Inferior parietal cortex (tissue), 1 donor: ENCODE data around the gene DDX1.

ENCODE experiments used
- DNase-seq: peaks from one replicate; pipeline ENCODE4 v3.0.0-alpha.2; 2016; ENCODE audit errors: extremely low spot score

Gene DDX1

DNA sequence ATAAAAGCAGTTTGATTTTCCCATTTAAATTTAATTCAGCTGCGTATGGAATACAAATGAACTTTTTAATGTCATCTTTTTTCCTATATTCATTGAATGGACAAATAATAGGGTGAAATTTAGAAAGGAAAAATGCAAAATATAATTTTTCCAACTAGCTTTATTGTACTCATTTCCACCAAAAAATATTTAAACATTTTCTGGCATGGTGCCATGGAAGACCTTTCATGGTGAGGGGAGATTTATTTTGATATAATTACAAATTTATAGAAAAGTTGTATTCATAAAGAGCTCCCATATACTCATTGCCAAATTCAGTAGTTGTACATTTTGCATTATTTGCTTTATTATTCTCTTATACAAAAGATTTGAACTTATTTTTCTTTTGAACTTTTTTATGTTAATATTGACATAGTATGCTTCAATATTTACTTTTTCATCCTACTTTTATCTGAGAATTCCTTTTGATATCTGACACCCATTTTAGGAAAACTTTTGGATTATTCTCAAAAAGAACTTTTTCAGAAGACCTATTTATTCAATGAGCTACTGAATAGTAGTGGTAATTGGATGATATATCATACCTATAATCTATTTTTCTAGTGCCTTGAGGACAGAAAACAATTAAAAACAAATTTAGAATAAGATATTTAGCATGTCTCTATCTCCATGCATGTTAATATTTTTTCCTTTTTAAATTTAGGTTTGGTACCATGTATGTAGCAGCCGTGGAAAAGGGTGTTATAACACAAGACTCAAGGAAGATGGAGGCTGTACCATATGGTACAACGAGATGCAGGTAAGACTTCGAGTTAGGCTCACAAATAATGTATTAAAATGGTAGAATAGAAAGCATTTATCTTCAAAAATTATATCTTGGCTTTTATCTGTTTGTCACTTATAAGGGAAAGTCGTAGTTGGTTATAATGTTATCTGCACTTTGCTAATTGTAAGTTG, 37.5 kb downstream of the DDX1 start:
- no peak for DNase-seq

DNA sequence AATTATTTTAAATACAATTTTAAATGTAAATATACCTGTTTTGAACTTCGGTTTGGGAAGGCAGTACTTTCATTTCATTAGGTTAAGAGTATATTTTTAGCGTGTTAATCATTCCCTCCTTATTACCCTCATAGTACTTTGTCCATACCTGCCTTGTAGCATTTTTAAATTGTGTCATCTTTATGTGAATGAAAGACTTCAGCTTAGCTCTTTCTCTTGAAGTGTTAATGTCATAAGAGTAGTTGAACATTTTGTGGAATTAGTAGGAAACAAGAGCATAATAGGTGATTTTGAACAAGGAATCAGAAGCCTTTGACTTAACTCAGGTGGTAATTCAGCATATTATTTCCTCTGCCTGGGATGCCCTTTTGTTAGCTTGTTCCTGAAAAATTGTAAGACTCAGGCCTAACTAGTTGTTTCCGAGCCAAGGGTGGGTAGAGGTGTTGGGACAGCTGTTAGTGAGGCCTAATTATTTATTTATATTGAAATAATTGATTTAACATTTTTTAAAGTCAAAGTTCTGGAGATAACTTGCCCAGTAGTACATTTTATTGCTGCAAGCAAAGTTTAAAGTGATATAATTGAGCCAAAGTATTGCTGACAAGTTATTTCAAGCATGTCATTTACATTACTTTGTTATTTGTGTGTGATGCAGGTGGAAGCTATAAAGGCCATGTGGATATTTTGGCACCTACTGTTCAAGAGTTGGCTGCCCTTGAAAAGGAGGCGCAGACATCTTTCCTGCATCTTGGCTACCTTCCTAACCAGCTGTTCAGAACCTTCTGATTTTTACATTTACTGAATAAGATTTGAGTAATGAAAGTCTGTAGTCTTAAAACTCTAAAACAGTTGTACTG, 38.7 kb downstream of the DDX1 start:
- no peak for DNase-seq

DNA sequence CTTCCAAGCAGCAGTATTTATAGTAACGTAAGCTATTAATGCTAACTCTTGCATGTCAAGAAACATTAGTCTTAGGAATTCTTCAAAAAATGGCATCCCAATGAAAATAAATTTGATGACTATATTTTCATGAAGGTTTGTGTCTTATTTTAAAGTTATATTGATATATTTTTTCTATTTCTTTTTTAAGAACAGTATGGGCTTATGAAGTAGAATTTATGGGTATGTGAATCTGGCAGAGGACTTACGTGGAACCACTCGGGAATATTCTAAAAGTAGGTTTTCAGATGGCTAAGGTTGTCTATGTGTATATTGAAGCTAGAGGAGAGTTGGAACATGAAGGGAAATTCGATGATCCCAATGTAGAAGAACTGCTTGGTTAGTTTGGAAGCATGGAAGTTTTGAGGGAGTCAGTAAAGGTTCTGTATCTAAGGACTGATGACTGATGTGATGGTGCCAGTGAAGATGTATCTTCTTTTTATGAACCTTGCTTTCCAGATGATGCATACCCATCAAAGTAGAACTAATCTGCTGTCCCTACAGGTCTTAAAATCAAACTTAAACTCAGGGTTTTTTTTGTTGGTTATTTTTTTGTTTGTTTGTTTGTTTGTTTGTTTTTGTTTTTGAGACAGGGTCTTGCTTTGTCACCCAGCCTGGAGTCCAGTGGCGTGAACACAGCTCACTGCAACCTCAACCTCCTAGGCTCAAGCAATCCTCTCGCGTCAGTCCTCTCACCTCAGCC, 39.5 kb downstream of the DDX1 start:
- DNase-seq, result no peak

DNA sequence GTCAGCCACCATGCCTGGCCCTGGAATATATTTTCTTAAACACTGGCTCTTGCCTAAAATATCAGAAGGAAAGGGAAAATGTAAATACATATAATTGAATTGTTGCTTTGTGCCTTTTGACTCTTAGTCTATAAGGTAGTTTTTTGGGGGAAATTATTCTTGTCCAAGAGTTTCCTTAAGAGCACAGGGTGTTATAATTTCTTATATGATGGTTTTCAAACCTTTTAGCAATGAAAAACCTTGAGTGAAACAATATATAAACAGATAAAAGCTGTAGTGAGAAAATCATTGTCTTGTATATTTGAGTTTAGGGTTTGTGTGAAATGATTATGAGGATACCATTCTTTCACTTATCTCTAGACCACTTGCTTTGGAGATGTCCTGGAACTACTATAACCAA, 40.2 kb downstream of the DDX1 start:
- DNase-seq, result no peak

DNA sequence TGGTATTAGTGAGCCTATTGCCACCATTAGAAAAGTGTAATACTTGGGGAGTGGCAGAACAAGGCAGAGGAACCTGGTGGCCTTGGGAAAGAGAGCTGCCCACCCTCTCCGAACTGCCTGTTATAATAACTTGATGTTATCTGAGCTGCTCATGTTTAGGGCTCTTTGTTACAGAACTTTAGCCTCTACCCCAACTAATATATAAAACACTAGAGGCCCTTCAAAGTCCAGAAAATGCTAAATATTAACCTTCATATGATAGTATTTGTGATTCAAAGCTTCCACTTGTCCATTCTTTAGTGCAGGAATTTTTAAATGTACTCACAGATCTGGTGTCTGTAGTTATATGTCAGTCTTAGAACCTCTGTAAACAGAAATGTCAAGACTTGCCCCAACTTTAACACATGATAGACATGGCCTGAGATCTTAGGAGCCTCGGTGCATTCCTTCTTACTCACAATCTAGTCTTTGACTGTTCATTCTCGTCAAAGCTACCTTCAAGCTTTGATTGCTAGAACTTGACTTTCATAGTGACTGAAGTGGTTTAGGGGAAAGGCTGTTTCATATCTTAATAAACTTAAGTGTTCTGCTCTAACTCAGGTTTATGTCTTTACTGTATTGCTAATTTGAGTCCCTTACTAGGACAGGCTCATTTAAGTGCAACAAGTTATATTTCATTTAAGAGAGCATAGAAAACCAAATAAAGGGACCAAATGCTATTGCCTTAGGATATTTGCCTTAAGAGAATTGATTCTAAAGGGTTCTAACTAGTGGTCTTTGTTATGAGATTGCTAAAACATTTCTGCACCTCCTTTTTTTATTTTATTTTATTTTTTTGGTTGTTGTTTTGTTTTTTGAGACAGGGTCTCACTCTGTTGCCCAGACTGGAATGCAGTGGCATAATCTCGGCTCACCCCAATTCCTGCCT, 41.6 kb downstream of the DDX1 start:
- no peak for DNase-seq

DNA sequence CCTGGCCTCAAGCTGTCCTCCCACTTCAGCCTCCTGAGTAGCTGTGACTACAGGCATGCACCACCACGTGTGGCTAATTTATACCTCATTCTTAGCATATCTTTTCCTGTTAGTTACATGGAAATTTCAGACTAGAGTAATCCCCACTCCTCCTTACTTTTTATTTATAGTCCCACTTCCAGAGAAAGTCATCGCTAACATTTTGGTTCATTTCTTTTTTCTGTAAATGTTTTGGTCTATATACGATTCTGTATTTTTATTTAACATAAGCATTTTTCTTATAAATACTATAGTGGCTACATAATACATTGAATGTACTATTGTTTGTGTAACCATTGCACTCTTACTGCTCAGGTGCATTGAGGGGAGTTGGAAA, 42.3 kb downstream of the DDX1 start:
- no peak for DNase-seq

DNA sequence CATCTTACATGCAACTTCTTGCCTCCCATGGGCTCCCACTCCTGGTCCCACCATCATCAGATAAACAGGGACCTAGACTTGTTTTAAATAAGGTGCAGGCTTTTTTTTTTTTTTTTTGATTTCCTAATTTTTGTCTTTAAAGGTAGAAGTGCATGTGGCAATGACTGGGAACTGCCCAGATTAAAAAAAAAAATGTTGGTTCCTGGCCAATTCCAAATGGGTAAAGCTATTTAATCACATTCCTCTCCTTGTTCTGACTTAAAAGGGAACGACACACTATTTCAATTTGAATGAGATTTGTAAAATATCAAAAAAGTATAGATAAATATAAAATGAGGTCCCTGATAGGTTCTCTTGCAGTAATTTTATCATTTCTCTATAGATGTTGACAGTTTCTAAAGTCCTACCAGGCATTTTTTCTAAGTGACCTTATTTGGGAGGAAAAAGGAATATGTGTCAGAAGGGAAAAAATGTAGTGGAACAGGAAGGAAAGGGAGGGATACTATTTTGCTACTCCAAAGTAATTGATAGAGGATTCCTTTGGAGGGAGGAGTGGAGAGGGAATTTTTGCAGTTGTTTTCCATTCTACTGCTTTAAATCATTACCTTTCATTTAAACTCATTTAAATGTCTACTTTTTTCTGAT, 43.3 kb downstream of the DDX1 start:
- DNase-seq, result no peak

DNA sequence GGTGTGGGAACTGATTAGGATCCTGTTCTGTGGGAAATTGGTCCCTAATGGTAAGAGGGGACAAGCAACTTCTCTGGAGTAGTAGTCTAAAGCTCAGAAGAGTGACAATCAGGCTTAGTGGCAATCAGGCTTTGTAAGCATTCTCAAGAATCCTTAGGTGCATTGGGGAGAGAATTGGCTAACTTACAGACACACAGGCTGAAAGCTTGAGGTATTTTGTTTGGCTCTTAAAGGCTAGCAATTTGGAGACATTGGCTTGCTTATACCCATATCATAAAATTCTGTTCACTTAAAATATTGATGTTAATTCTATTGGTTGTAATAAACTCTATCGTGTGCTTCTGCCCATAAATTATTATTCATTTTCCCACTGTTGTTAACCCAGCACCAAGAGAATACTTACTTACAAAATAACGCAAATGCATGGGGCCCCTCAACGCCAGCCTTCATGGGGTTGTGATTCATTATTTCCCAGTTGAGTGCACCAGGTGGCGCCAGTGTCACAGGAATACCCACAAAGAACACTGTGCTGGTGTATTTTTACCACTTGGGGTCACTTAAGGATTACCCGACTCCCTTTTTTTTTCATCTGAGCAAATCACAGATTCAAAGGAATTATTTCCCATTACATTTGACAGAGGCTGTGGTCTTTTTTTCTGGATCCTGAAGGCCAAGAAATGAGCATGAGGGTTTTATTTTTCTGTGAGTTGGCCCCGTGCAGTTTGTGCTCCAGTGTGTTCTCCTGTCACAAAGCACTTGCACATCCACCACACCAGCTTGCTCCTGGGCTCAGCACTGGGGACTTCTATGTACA, 45.5 kb downstream of the DDX1 start:
- peak; percentile 92 for DNase-seq

DNA sequence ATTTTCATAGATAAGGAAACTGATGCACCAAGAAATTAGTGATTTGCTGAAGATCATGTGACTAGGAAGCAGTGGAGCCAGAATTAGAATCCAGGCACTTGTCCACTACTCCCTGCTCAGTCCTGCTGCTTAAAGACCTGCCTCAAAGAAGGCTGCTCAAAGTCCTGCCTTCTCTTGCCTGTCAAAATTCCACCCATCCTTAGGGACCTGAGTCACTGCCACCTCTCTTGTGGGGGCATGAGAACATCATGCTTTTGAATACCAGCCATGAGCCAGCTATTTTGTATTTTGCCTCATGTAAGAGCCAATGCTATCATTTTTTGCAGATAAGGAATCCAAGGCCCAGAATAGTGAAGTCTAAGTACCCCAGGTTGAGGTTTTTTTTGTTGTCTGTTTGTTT, 47.1 kb downstream of the DDX1 start:
- no peak for DNase-seq

DNA sequence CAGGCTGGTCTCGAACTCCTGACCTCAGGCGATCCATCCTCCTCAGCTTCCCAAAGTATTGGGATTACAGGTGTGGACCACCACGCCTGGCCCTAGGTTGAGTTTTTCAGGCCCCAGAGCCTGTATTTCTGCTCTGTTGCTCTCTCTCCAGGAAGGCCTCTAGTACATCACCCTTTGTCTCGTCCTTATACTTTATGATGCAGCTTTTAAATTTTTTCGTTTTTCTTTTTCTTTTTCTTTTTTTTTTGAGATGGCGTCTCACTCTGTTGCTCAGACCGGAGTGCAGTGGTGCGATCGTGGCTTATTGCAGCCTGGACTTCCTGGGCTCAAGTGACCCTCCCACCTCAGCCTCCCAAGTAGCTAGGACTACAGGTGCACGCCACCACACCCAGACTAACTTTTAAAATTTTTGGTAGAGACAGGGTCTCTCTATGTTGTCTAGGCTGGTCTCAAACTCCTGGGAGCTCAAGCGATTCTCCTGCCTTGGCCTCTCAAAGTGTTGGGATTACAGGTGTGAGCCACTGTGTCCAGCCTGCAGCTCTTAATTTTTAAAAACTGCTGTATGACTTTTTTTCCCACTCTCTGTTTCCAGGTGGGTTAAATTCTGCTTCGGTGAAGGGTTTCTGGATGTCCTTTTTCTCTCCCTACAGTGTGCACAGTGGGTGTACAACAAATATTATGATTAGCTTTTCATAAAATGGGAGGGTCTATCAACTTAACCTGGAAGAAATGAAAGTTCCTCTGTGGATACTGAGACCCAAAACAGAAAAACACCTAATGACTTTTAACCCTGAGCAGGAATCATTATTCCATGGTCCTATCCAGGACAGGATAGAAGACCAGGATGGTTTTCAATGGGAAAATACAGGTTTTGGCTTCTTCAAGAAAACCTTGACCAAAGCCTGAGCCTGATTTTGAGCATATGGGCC, 47.9 kb downstream of the DDX1 start:
- DNase-seq, result no peak

DNA sequence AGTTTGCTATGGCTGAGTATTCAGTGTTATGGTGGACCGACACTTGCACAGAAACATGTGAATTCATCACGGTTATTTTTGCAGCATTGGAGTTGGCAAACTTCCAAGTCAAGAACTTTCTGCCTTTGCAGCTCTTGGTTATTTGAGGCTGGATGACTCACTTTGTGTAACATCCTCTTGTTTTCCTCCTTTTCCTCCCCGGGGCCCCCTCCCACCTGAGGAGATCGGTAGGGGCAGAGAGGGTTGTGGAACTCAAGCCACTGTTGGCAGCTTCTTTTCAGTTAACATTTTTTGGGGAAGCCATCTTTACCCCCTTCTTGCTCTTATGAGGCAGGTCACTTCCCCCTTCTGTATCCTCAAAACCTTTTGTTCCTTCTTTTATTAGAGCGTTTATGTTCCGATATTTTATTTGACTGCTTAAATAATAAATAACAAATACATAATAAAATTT, 48.6 kb downstream of the DDX1 start:
- peak; percentile 45 for DNase-seq

DNA sequence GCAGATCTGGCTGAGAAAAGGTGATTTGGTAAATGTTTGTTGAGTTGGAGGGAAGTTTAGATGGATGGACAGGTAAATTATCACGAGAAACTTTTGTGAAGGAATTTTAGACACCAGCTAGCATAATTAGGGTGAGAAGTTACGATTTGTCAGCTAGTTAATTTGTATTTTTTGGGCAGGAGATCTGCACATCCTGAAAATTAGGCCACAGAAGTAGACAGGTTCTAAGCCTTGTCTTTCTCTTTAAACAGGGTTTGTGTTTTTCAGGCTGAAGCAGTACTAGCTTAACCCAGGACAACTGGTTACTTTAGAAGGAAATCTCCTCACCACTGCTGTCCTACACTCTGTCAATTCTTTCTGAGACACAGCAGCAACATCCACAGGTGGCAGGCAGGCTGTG, 49.1 kb downstream of the DDX1 start:
- DNase-seq, result no peak

DNA sequence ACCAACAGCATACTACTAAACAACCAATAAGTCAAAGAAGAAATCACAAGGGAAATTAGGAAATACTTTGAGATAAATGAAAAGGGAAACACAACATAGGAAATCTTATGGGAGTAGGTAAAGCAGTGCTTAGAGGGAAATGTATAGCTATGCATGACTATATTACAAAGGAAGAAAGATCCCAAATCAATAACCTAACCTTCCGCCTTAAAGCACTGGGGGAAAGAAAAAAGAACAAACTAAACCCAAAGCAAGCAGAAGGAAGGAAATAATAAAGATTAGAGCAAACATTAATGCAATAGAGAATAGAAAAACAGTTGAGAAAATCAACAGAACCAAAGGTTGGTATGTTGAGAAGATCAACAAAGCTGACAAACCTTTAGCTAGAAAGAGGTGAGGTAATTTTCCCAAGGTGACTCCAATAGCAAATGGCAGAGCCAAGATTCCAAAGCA, 49.9 kb downstream of the DDX1 start:
- no peak for DNase-seq

DNA sequence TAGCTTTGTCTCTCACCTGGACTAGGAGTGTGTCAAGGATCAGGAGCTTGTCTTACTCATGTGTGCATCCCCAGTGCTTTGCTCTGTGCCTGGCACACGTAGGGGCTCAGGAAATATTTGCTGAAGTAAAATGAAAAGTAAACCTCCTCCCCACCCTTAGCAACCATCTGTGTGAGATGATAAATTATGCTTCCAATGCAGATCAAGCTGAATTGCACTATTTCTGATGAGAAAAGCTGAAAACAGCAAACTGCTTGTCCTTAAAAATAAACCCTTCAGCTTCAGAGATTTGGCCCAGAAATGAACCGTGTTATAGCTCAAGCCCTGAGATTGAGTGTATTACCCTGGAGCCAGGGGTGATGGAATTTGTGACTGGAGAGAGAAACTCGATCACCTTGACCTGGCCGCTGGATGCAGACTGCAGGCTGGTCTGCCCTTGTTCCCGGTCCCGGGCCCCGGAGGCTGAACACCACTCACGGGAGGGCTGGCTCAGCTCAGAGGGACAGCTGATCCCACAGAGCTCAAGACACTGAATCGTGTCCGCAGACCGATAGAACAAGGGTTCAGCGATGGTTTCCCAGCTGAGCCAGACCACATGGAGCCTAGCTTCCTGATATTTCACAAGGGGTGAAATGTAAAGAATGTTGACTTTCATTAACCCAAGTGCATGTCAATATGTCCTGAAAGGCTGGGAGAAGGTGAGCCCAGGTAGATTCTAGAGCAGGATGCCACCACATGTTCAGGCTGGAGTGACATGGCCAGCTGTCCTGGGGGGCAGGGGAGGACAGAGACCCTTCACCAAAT, 50.5 kb downstream of the DDX1 start:
- no peak for DNase-seq

DNA sequence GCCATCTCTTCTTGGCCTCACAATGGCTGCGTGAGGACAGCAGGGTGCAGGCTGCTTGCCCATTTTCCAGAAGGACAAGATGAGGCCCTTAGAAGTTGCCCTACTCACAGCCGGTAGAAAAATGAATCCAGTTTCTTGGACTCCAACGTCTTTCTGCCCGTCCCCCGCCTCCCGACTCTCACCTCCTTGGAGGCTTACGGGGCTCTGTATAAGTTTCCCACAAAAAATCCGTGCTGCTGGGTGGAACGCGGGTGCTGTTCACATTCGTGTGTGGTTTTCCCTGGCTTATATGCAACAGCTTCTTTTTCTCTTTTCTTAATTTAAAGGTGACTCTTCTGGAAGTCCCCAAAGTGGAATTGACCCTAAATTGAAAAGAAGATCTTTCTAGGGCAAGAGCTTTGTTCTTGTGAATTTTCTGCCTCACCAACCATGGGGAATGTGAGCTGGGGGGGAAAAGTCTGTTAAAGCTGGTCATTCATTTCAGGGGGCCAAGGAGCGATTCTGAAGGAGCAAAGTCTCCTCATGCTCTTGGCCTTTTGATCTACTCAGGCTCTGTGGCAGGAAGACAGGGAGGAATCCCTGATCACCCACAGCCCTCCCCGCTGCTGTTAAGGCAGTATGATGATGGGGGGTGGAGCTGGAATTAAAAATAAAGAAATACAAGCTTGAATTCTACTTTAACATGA, 51.3 kb downstream of the DDX1 start:
- DNase-seq, result no peak

DNA sequence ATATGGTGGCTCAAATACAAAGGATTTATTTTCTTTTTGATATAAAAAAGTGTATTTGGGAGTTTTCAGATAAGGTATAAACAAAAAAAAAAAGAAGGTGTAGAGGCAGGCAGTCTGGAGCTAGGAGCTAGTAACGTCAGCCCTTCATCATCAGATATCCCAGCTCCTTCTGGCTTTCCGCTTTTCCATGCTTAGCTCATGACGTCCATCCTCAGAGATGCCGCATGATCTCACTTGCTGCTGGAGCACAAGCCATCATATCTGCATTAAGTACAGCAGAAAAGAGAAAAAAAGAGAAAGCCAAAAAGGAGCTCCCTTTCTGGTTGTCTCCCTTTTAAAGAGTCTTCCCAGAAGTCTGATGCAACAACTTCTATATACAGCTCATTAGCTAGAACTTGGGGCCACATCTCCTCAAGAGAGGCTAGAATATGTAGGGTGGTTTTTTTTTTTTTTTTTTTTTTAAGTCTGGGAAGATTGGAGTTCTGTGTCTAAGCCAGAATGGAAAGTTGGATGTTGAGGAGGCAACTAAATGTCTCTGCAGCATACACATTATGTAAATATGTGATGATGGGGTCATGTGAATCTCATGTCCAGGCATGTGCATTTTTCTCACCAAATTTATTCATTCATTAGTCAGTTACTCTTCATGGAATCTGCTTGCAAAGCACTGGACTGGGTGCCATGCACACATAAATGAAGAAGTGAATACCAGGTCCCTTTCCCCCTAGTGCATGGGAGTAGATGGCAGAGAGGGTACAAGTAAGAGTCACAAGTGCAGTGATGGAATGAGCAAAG, 52.3 kb downstream of the DDX1 start:
- DNase-seq, result no peak
